Panc1 (cell line): Measurements from ENCODE around the gene PIP4K2C. TPM values are rescaled to one million over a fixed set of nuclear protein-coding genes. Genes with fewer than 3 reads are reported as not detected.

ENCODE experiments used
- ATAC-seq: fragments of 200-7000 bp; cut with Tn5 transposase; 2 replicates; pipeline ENCODE4 v1.9.1; 2020; ENCODE audit warnings: mild to moderate bottlenecking, moderate library complexity
- BruUV-seq: library from RNA; stranded (reverse); fragments of 400-500 nt; replicated peaks from 2 replicates; lab custom pipeline; 2021; lab: Mats Ljungman, UMichigan
- CTCF ChIA-PET: fragments of 300-600 bp; sonication (Branson Sonifier 250); formaldehyde crosslinking; loops from one replicate; lab custom pipeline; 2022; ENCODE audit warnings: antibody characterized with exemption; lab: Charles Lee
- POLR2A ChIA-PET: fragments of 300-600 bp; sonication (Branson Sonifier 250); formaldehyde crosslinking; loops from one replicate; lab custom pipeline; 2022; ENCODE audit warnings: antibody characterized with exemption; lab: Charles Lee
- DNase-seq: peaks from one replicate; pipeline ENCODE4 v3.0.0-alpha.2; 2010; ENCODE audit warnings: low read depth, low spot score
- H3K27ac ChIP-seq: 2 replicates; pipeline ENCODE4 v1.5.1; 2011; ENCODE audit warnings: mild to moderate bottlenecking, low read length, inconsistent platforms
- H3K27me3 ChIP-seq: fragments of 200-500 bp; sonication (Bioruptor generic); 2 replicates; pipeline ENCODE4 v1.6.0; 2014; ENCODE audit warnings: low read length, inconsistent platforms; ENCODE audit not compliant: control insufficient read depth, insufficient read depth
- H3K36me3 ChIP-seq: fragments of 200-500 bp; sonication (Bioruptor generic); 2 replicates; pipeline ENCODE4 v1.5.1; 2014; ENCODE audit warnings: inconsistent platforms, mild to moderate bottlenecking, low read length, moderate library complexity; ENCODE audit not compliant: control insufficient read depth, insufficient read depth
- H3K4me1 ChIP-seq: 2 replicates; pipeline ENCODE4 v1.5.1; 2011; ENCODE audit warnings: inconsistent platforms, mild to moderate bottlenecking, low read length, moderate library complexity; ENCODE audit not compliant: control insufficient read depth, insufficient read depth
- H3K4me3 ChIP-seq, 2 experiments: 2 replicates each; pipeline ENCODE4 v1.5.1; 2011 to 2012; ENCODE audit warnings: low read depth in 2 of 2, low read length in 2 of 2, mild to moderate bottlenecking in 2 of 2, inconsistent platforms in 1 of 2, moderate library complexity in 1 of 2
- H3K9me3 ChIP-seq: fragments of 200-500 bp; sonication (Bioruptor generic); 2 replicates; pipeline ENCODE4 v1.5.1; 2014; ENCODE audit warnings: low read depth, mild to moderate bottlenecking, inconsistent platforms, low read length, moderate library complexity; ENCODE audit not compliant: control insufficient read depth, insufficient read depth
- CTCF ChIP-seq: fragments of 450-650 bp; IDR thresholded peaks from 2 replicates; pipeline ENCODE4 v1.5.1; 2017; ENCODE audit warnings: mild to moderate bottlenecking
- POLR2AphosphoS5 ChIP-seq: IDR thresholded peaks from 2 replicates; pipeline ENCODE4 v1.6.1; 2012; ENCODE audit warnings: mild to moderate bottlenecking, low read depth, low read length, moderate library complexity
- SIN3A ChIP-seq: IDR thresholded peaks from 2 replicates; pipeline ENCODE4 v1.6.1; 2012; ENCODE audit warnings: low read depth, mild to moderate bottlenecking, low read length, moderate library complexity, borderline replicate concordance; ENCODE audit not compliant: insufficient read depth
- TCF7L2 ChIP-seq: IDR thresholded peaks from 2 replicates; pipeline ENCODE4 v1.6.1; 2011; ENCODE audit warnings: mild to moderate bottlenecking, low read depth, low read length, inconsistent platforms
- in situ Hi-C: cut with HindIII; loops from 2 replicates; pipeline ENCODE4 v1.10.0; 2016; ENCODE audit warnings: low sequenced_read_pairs, low pct_unique_long_range_greater_than_20kb
- intact Hi-C: fragments of 100-400 bp; cut with micrococcal nuclease; formaldehyde crosslinking; loops from one replicate; pipeline ENCODE4 v1.10.0; 2022; ENCODE audit not compliant: unreplicated experiment
- total RNA-seq: library from RNA; stranded (reverse); gene quantifications from one replicate; pipeline ENCODE4 v1.2.1, GENCODE V29; 2021; ENCODE audit not compliant: unreplicated experiment
- TF ChIP-seq, protein P1 (sequence below), 2 experiments: IDR thresholded peaks; 2 replicates each; pipeline ENCODE4 v1.6.1; 2011 to 2012; ENCODE audit warnings: low read depth in 2 of 2, control low read depth in 1 of 2, low read length in 1 of 2, mild to moderate bottlenecking in 1 of 2, moderate library complexity in 1 of 2; ENCODE audit not compliant: insufficient read depth in 1 of 2

Gene PIP4K2C
- total RNA-seq, 1 experiment from 2014 or later: 62.6 TPM

- Histone ChIP-seq H3K9me3 (no peaks in the 10 kb centered on the region), H3K4me3 (peak overlapping the region; percentile 51 to 82), H3K36me3 (no peaks in the 10 kb centered on the region), H3K4me1 (peaks cover 21% of the 10 kb centered on the region), H3K27me3 (no peaks in the 10 kb centered on the region), H3K27ac (no peak overlapping the region)
- POLR2A ChIA-PET: interaction anchor here (0.6 kb wide), 1 partner anchor 14 kb away, joined by 6 read pairs; no protein-coding TSS in a partner anchor
- TF ChIP-seq SIN3A: no peak
- TF ChIP-seq TCF7L2: no peak
- no peak for TF ChIP-seq CTCF
- no peak for TF ChIP-seq POLR2AphosphoS5
- TF ChIP-seq, protein P1, sequence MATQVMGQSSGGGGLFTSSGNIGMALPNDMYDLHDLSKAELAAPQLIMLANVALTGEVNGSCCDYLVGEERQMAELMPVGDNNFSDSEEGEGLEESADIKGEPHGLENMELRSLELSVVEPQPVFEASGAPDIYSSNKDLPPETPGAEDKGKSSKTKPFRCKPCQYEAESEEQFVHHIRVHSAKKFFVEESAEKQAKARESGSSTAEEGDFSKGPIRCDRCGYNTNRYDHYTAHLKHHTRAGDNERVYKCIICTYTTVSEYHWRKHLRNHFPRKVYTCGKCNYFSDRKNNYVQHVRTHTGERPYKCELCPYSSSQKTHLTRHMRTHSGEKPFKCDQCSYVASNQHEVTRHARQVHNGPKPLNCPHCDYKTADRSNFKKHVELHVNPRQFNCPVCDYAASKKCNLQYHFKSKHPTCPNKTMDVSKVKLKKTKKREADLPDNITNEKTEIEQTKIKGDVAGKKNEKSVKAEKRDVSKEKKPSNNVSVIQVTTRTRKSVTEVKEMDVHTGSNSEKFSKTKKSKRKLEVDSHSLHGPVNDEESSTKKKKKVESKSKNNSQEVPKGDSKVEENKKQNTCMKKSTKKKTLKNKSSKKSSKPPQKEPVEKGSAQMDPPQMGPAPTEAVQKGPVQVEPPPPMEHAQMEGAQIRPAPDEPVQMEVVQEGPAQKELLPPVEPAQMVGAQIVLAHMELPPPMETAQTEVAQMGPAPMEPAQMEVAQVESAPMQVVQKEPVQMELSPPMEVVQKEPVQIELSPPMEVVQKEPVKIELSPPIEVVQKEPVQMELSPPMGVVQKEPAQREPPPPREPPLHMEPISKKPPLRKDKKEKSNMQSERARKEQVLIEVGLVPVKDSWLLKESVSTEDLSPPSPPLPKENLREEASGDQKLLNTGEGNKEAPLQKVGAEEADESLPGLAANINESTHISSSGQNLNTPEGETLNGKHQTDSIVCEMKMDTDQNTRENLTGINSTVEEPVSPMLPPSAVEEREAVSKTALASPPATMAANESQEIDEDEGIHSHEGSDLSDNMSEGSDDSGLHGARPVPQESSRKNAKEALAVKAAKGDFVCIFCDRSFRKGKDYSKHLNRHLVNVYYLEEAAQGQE (IDR thresholded peaks at IDR 0.05; ENCODE audit: insufficient read depth in 1 of 2, low read depth in 2 of 2, low read length in 1 of 2): no peak
- DNase-seq: no peak
- in situ Hi-C loops (no loop called here), intact Hi-C loops (no loop called here)
- CTCF ChIA-PET: no interaction called here
- ATAC-seq: no peak
- BruUV-seq: no TSS peak
Observed at GRCh38 chr12:57605811-57606311, 14.9 kb downstream of the PIP4K2C start.

DNA sequence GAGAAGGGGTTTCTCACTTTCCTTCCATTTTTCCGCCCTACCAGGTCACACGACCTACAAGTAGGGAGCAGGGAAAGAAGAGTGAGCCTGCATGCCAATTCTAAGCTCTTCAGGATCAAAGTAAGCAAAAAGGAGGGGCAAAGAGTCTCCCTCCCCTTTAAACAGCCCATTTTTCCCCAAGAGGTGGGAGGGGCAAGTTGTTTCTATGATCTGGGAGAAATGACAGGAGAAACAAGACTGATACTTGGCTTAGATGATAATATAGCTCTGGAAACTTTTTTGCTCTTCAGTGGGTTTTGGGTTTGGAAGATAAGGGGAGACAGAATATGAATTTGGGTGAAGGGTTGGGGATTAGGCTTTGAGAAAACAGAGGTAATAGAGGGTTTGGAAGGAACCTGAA lies 15.4 kb downstream of the PIP4K2C start:
- Histone ChIP-seq H3K9me3 (no peaks in the 10 kb centered on the region), H3K4me3 (no peak overlapping the region), H3K4me1 (peaks cover 22% of the 10 kb centered on the region), H3K27ac (no peak overlapping the region), H3K27me3 (no peaks in the 10 kb centered on the region), H3K36me3 (no peaks in the 10 kb centered on the region)
- ChIA-PET CTCF (no interaction called here), POLR2A (interaction anchor here (0.6 kb wide), 2 partner anchors 15 to 174 kb away, joined by 5 to 6 read pairs; no protein-coding TSS in a partner anchor)
- BruUV-seq: no TSS peak
- intact Hi-C loops (no loop called here), in situ Hi-C loops (no loop called here)
- no peak for TF ChIP-seq CTCF
- TF ChIP-seq, protein P1 (IDR thresholded peaks at IDR 0.05; ENCODE audit: insufficient read depth in 1 of 2, low read depth in 2 of 2, low read length in 1 of 2): no peak
- no peak for TF ChIP-seq TCF7L2
- TF ChIP-seq POLR2AphosphoS5: no peak
- TF ChIP-seq SIN3A: no peak
- no peak for DNase-seq
- no peak for ATAC-seq
